Keratinocyte (primary cell): ENCODE results near the gene TRIP4. TPM values are rescaled to one million over a fixed set of nuclear protein-coding genes. Genes with fewer than 3 reads are reported as not detected.
A peak's percentile ranks its signal among the peaks of the same experiment; 100 is the strongest.

Source experiments
- DNase-seq: peaks from one replicate; pipeline ENCODE4 v3.0.0-alpha.2; 2011; ENCODE audit warnings: low read depth, missing footprints, low spot score
- FAIRE-seq: peaks from 2 replicates; lab custom pipeline; 2011; peaks lifted over from hg19 to GRCh38; lab: Jason Lieb, UNC
- H2AFZ ChIP-seq: 2 replicates; pipeline ENCODE4 v1.6.0; 2012; ENCODE audit warnings: low read length, control low read depth, inconsistent platforms; ENCODE audit not compliant: control insufficient read depth
- H3K27ac ChIP-seq: 2 replicates; pipeline ENCODE4 v1.5.1; 2011; ENCODE audit warnings: low read length; ENCODE audit not compliant: control insufficient read depth, insufficient read depth
- H3K27me3 ChIP-seq: 3 replicates; pipeline ENCODE4 v1.6.0; 2011; ENCODE audit warnings: low read length; ENCODE audit not compliant: control insufficient read depth, insufficient read depth; ENCODE audit errors: extremely low read depth
- H3K36me3 ChIP-seq, 2 experiments: 2 replicates in 1 of 2; 3 replicates in 1 of 2; pipeline ENCODE4 v1.5.1; 2011; ENCODE audit warnings: low read length in 2 of 2, mild to moderate bottlenecking in 1 of 2; ENCODE audit not compliant: control insufficient read depth in 2 of 2, insufficient read depth in 2 of 2; ENCODE audit errors: extremely low read depth in 1 of 2
- H3K4me1 ChIP-seq: 3 replicates; pipeline ENCODE4 v1.5.1; 2011; ENCODE audit warnings: low read length; ENCODE audit not compliant: control insufficient read depth, insufficient read depth; ENCODE audit errors: extremely low read depth
- H3K4me2 ChIP-seq: 3 replicates; pipeline ENCODE4 v1.6.0; 2011; ENCODE audit warnings: low read depth, low read length; ENCODE audit not compliant: control insufficient read depth, insufficient read depth; ENCODE audit errors: extremely low read depth
- H3K4me3 ChIP-seq, 3 experiments: fragments of 200-600 bp in 1 of 3; sonication (generic) in 1 of 3; 2 replicates in 2 of 3; 3 replicates in 1 of 3; pipeline ENCODE4 v1.5.1; 2011 to 2016; ENCODE audit warnings: low read length in 3 of 3, mild to moderate bottlenecking in 3 of 3, control low read depth in 2 of 3, inconsistent platforms in 1 of 3, low read depth in 1 of 3, mixed read lengths in 1 of 3, mixed run types in 1 of 3, moderate library complexity in 1 of 3; ENCODE audit not compliant: control insufficient read depth in 2 of 3, insufficient read depth in 2 of 3; ENCODE audit errors: extremely low read depth in 1 of 3
- H3K79me2 ChIP-seq: 2 replicates; pipeline ENCODE4 v1.6.0; 2012; ENCODE audit warnings: low read length; ENCODE audit not compliant: control insufficient read depth, insufficient read depth
- H3K9ac ChIP-seq: 3 replicates; pipeline ENCODE4 v1.6.0; 2011; ENCODE audit warnings: low read length; ENCODE audit not compliant: control insufficient read depth, insufficient read depth; ENCODE audit errors: extremely low read depth
- H3K9me1 ChIP-seq: 3 replicates; pipeline ENCODE4 v1.6.0; 2011; ENCODE audit warnings: low read length; ENCODE audit not compliant: control insufficient read depth, insufficient read depth; ENCODE audit errors: extremely low read depth
- H3K9me3 ChIP-seq: 2 replicates; pipeline ENCODE4 v1.5.1; 2012; ENCODE audit warnings: low read depth, low read length; ENCODE audit not compliant: control insufficient read depth
- H4K20me1 ChIP-seq: 3 replicates; pipeline ENCODE4 v1.6.0; 2011; ENCODE audit warnings: low read length; ENCODE audit not compliant: control insufficient read depth, insufficient read depth; ENCODE audit errors: extremely low read depth
- EZH2 ChIP-seq: IDR thresholded peaks from one replicate; pipeline ENCODE4 v1.6.1; 2012; ENCODE audit warnings: inconsistent platforms, mild to moderate bottlenecking, low read length, moderate library complexity
- dilution Hi-C: fragments of 300-500 bp; cut with MboI; formaldehyde crosslinking; loops from one replicate; pipeline ENCODE4 v1.7.0; 2020; ENCODE audit warnings: low sequenced_read_pairs; ENCODE audit not compliant: extremely low pct_ligation_motif_present
- polyA plus RNA-seq, 5 experiments: library from polyadenylated mRNA; depleted of rRNA in 3 of 5; stranded (reverse) in 3 of 5; stranded (forward) in 1 of 5; unstranded in 1 of 5; fragments of >200 nt; gene quantifications; 1 replicate in 1 of 5; 2 replicates in 3 of 5; 3 replicates in 1 of 5; pipeline versions ENCODE4 v1.2.1 to v1.2.3, GENCODE V29; 2011 to 2012; ENCODE audit warnings: missing spikeins in 2 of 5, low read depth in 1 of 5, low replicate concordance in 1 of 5
- TF ChIP-seq, protein P1 (sequence below), 3 experiments: IDR thresholded peaks in 1 of 3; conservative IDR thresholded peaks in 1 of 3; optimal IDR thresholded peaks in 1 of 3; 2 replicates in 2 of 3; 3 replicates in 1 of 3; pipeline versions ENCODE3 to v1.5.1; 2011; ENCODE audit warnings: low read length in 3 of 3, mild to moderate bottlenecking in 3 of 3, moderate library complexity in 2 of 3, control low read depth in 1 of 3, inconsistent platforms in 1 of 3; ENCODE audit not compliant: insufficient read depth in 2 of 3; ENCODE audit errors: extremely low read depth in 1 of 3

Gene TRIP4
- polyA plus RNA-seq, 1 donor (not counting 4 experiments of a cell fraction or from before 2014, with no cell fraction given), result 31.5 TPM

DNA sequence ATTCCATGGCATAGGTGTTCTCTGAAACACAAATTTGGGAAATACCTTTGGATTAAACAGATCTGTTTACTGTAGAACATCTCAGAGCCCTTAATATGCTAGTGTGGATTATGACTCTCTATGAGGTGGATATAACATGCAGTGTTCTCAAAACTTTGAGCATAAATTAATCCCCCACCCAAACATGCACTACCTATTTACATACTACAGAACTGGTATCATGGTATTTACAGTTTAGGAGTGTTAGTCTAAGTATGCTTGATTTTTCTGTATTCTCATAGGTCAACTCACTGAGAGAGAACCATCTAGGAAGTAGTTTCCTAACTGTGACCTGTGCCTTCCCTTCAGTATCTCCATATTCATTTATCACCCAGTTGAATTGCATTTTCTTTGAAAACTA lies 41.8 kb downstream of the TRIP4 start:
- no peaks in the 10 kb centered on the region for H3K9me1 ChIP-seq
- no peaks in the 10 kb centered on the region for H4K20me1 ChIP-seq
- H3K27me3 ChIP-seq, result no peaks in the 10 kb centered on the region
- H3K4me3 ChIP-seq, result no peak overlapping the region
- H3K27ac ChIP-seq, result no peak overlapping the region
- dilution Hi-C loops, result no loop called here
- H3K9me3 ChIP-seq, result no peaks in the 10 kb centered on the region
- H2AFZ ChIP-seq, result no peak overlapping the region
- FAIRE-seq, result no peak
- DNase-seq, result no peak
- no peak overlapping the region for H3K9ac ChIP-seq
- H3K36me3 ChIP-seq, result peaks cover 0 to 11% of the 10 kb centered on the region in 2 experiments
- TF ChIP-seq, protein P1, sequence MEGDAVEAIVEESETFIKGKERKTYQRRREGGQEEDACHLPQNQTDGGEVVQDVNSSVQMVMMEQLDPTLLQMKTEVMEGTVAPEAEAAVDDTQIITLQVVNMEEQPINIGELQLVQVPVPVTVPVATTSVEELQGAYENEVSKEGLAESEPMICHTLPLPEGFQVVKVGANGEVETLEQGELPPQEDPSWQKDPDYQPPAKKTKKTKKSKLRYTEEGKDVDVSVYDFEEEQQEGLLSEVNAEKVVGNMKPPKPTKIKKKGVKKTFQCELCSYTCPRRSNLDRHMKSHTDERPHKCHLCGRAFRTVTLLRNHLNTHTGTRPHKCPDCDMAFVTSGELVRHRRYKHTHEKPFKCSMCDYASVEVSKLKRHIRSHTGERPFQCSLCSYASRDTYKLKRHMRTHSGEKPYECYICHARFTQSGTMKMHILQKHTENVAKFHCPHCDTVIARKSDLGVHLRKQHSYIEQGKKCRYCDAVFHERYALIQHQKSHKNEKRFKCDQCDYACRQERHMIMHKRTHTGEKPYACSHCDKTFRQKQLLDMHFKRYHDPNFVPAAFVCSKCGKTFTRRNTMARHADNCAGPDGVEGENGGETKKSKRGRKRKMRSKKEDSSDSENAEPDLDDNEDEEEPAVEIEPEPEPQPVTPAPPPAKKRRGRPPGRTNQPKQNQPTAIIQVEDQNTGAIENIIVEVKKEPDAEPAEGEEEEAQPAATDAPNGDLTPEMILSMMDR (optimal IDR thresholded peaks at IDR 0.05 in 1 of 3, IDR thresholded peaks at IDR 0.05 in 1 of 3, conservative IDR thresholded peaks at IDR 0.05 in 1 of 3; ENCODE audit: extremely low read depth in 1 of 3, insufficient read depth in 2 of 3, low read length in 3 of 3), result no peak
- TF ChIP-seq EZH2, result no peak
- peaks cover 10% of the 10 kb centered on the region for H3K4me1 ChIP-seq
- H3K4me2 ChIP-seq, result peak overlapping the region; percentile 40
- no peaks in the 10 kb centered on the region for H3K79me2 ChIP-seq

DNA sequence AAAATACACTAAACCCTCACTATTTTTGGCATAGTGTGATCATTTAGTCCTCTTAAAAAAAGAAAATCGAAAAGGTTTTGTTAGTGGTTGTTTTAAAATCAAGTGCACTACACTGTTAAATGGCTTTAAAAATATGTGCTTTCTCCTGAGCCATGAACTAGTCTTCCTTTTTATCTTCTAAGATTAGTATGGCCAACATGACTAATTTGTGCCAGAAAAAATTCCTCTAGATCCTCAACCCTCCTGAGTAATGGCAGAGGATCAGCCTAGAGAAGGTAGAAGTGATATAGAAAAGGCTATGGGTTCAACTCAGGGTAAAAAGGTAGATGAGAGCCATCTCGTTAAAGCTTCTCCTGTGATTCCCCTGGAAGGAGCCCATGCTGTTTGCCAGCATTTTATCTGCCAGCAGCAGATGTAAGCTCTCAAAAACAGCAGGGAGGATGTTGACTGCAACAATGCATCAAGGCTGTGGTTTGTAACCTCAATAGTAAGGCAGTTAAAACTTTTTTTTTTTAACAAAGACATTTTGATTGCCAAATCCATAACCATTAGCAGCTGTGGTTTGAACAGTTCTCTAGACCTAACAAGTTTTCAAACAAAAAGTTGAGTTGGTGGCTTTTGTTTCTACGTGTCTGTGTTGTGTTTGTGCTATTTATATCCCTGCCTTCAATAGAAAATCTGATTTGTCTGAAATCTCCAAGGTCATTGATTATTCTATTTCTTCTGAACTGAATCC lies 42.5 kb downstream of the TRIP4 start:
- peaks cover 10% of the 10 kb centered on the region for H3K4me1 ChIP-seq
- no peak overlapping the region for H3K27ac ChIP-seq
- peaks cover 0 to 10% of the 10 kb centered on the region in 2 experiments for H3K36me3 ChIP-seq
- H3K9me1 ChIP-seq, result no peaks in the 10 kb centered on the region
- H3K79me2 ChIP-seq, result no peaks in the 10 kb centered on the region
- DNase-seq (no peak), FAIRE-seq (peak; percentile 41)
- no peak overlapping the region for H3K9ac ChIP-seq
- H3K27me3 ChIP-seq, result no peaks in the 10 kb centered on the region
- no peak overlapping the region for H3K4me3 ChIP-seq
- dilution Hi-C loops, result no loop called here
- H3K9me3 ChIP-seq, result no peaks in the 10 kb centered on the region
- TF ChIP-seq, protein P1 (optimal IDR thresholded peaks at IDR 0.05 in 1 of 3, IDR thresholded peaks at IDR 0.05 in 1 of 3, conservative IDR thresholded peaks at IDR 0.05 in 1 of 3; ENCODE audit: extremely low read depth in 1 of 3, insufficient read depth in 2 of 3, low read length in 3 of 3), result no peak
- no peak for TF ChIP-seq EZH2
- H4K20me1 ChIP-seq, result no peaks in the 10 kb centered on the region
- H3K4me2 ChIP-seq, result peak overlapping the region; percentile 40
- H2AFZ ChIP-seq, result no peak overlapping the region
